Measurements from ENCODE around the gene MTA3.

DNA sequence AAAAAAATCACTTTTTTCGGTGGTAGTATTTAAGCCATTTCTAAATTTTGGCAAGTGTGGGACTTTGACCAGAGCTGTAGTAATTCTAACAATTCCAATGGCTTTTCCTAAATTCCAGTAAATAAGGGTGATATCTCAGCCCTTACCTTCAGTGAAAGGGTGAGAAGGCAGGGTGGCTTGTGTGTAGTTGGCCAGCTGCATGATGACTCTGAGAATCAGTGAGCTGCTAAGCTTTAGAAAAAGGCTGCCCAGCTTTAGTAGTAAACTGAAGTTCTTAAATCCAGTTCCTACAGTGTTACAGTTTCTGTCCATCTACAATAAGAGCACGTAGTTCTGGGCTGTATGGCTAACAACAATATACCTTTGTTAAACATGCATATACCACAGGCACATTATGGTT, 153.5 kb downstream of the MTA3 start:
- TF ChIP-seq EZH2 (IDR thresholded peaks at IDR 0.05; ENCODE audit: borderline replicate concordance, insufficient read depth, low read length, poor library complexity, severe bottlenecking) (no peak), SMC3 (conservative IDR thresholded peaks at IDR 0.05; ENCODE audit: poor library complexity) (no peak), POLR2AphosphoS5 (IDR thresholded peaks at IDR 0.05) (no peak), EP300 (conservative IDR thresholded peaks at IDR 0.05; ENCODE audit: poor library complexity, severe bottlenecking) (no peak), TAF1 (IDR thresholded peaks at IDR 0.05; ENCODE audit: low read depth) (no peak)
- TF ChIP-seq, protein P1, sequence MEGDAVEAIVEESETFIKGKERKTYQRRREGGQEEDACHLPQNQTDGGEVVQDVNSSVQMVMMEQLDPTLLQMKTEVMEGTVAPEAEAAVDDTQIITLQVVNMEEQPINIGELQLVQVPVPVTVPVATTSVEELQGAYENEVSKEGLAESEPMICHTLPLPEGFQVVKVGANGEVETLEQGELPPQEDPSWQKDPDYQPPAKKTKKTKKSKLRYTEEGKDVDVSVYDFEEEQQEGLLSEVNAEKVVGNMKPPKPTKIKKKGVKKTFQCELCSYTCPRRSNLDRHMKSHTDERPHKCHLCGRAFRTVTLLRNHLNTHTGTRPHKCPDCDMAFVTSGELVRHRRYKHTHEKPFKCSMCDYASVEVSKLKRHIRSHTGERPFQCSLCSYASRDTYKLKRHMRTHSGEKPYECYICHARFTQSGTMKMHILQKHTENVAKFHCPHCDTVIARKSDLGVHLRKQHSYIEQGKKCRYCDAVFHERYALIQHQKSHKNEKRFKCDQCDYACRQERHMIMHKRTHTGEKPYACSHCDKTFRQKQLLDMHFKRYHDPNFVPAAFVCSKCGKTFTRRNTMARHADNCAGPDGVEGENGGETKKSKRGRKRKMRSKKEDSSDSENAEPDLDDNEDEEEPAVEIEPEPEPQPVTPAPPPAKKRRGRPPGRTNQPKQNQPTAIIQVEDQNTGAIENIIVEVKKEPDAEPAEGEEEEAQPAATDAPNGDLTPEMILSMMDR (IDR thresholded peaks at IDR 0.05; ENCODE audit: poor library complexity, severe bottlenecking) = no peak
- TF ChIP-seq, protein P2, sequence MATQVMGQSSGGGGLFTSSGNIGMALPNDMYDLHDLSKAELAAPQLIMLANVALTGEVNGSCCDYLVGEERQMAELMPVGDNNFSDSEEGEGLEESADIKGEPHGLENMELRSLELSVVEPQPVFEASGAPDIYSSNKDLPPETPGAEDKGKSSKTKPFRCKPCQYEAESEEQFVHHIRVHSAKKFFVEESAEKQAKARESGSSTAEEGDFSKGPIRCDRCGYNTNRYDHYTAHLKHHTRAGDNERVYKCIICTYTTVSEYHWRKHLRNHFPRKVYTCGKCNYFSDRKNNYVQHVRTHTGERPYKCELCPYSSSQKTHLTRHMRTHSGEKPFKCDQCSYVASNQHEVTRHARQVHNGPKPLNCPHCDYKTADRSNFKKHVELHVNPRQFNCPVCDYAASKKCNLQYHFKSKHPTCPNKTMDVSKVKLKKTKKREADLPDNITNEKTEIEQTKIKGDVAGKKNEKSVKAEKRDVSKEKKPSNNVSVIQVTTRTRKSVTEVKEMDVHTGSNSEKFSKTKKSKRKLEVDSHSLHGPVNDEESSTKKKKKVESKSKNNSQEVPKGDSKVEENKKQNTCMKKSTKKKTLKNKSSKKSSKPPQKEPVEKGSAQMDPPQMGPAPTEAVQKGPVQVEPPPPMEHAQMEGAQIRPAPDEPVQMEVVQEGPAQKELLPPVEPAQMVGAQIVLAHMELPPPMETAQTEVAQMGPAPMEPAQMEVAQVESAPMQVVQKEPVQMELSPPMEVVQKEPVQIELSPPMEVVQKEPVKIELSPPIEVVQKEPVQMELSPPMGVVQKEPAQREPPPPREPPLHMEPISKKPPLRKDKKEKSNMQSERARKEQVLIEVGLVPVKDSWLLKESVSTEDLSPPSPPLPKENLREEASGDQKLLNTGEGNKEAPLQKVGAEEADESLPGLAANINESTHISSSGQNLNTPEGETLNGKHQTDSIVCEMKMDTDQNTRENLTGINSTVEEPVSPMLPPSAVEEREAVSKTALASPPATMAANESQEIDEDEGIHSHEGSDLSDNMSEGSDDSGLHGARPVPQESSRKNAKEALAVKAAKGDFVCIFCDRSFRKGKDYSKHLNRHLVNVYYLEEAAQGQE (IDR thresholded peaks at IDR 0.05; ENCODE audit: borderline replicate concordance) = no peak

Data from neural cell (in vitro differentiated cells).